Neural cell (in vitro differentiated cells): ENCODE measurements around the gene CHN1. TPM values are rescaled to one million over a fixed set of nuclear protein-coding genes. Genes with fewer than 3 reads are reported as not detected.

Source experiments
- H2AFZ ChIP-seq: fragments of 200-600, 300-800 bp; sonication (generic), shearing (Covaris generic); 2 replicates; pipeline ENCODE4 v1.6.0; 2014; ENCODE audit warnings: low read depth, mild to moderate bottlenecking, antibody characterized with exemption, low read length, moderate library complexity
- H3F3A ChIP-seq: fragments of 200-600 bp; shearing (Covaris generic); 2 replicates; pipeline ENCODE4 v1.6.1; 2016; ENCODE audit warnings: mild to moderate bottlenecking, moderate library complexity, mixed read lengths, antibody characterized with exemption, low read length; ENCODE audit not compliant: insufficient read depth, poor library complexity, severe bottlenecking
- H3K27ac ChIP-seq: fragments of 200-600, 300-800 bp; sonication (generic), shearing (Covaris generic); 2 replicates; pipeline ENCODE4 v1.5.1; 2014; ENCODE audit warnings: mild to moderate bottlenecking, low read length, moderate library complexity
- H3K27me3 ChIP-seq: fragments of 300-800, 200-600 bp; sonication (generic), shearing (Covaris generic); 2 replicates; pipeline ENCODE4 v1.6.0; 2014; ENCODE audit warnings: mild to moderate bottlenecking, low read depth, low read length, moderate library complexity; ENCODE audit not compliant: insufficient read depth
- H3K36me3 ChIP-seq: fragments of 300-800, 200-600 bp; sonication (generic), shearing (Covaris generic); 2 replicates; pipeline ENCODE4 v1.5.1; 2014; ENCODE audit warnings: mild to moderate bottlenecking, antibody characterized with exemption, low read length, moderate library complexity; ENCODE audit not compliant: insufficient read depth
- H3K4me2 ChIP-seq: fragments of 300-800, 200-600 bp; sonication (generic), shearing (Covaris generic); 2 replicates; pipeline ENCODE4 v1.6.0; 2014; ENCODE audit warnings: mild to moderate bottlenecking, low read length
- H3K4me3 ChIP-seq: fragments of 300-800, 200-600 bp; sonication (generic), shearing (Covaris generic); 2 replicates; pipeline ENCODE4 v1.5.1; 2014; ENCODE audit warnings: mild to moderate bottlenecking, low read length, moderate library complexity
- H3K79me2 ChIP-seq: fragments of 200-600 bp; shearing (Covaris generic); replicated peaks from 2 replicates; pipeline ENCODE4 v1.6.0; 2014; ENCODE audit warnings: mild to moderate bottlenecking, low read length, moderate library complexity; ENCODE audit not compliant: insufficient read depth
- H3K9ac ChIP-seq: fragments of 300-800, 200-600 bp; sonication (generic), shearing (Covaris generic); 2 replicates; pipeline ENCODE4 v1.6.1; 2016; ENCODE audit warnings: mild to moderate bottlenecking, low read length, mixed read lengths
- H3K9me2 ChIP-seq: fragments of 200-600 bp; shearing (Covaris generic); 2 replicates; pipeline ENCODE4 v1.6.1; 2016; ENCODE audit warnings: mild to moderate bottlenecking, low read length, mixed read lengths; ENCODE audit not compliant: insufficient read depth
- H3K9me3 ChIP-seq: fragments of 200-600, 300-800 bp; sonication (generic), shearing (Covaris generic); 2 replicates; pipeline ENCODE4 v1.6.1; 2016; ENCODE audit warnings: mild to moderate bottlenecking, mixed run types, low read length, moderate library complexity, mixed read lengths
- H4K20me1 ChIP-seq: fragments of 200-600 bp; shearing (Covaris generic); 2 replicates; pipeline ENCODE4 v1.6.1; 2016; ENCODE audit warnings: mild to moderate bottlenecking, mixed run types; ENCODE audit not compliant: insufficient read depth
- EP300 ChIP-seq: fragments of 450-650 bp; conservative IDR thresholded peaks from 2 replicates; pipeline ENCODE4 v1.6.1; 2014; ENCODE audit warnings: antibody characterized with exemption, mild to moderate bottlenecking, moderate library complexity; ENCODE audit not compliant: poor library complexity, severe bottlenecking
- EZH2 ChIP-seq: fragments of 200-600, 300-800 bp; shearing (Covaris generic), sonication (generic); IDR thresholded peaks from 2 replicates; pipeline ENCODE4 v1.6.1; 2014; ENCODE audit warnings: antibody characterized with exemption, low read length, borderline replicate concordance, mild to moderate bottlenecking; ENCODE audit not compliant: insufficient read depth, poor library complexity, severe bottlenecking
- MXI1 ChIP-seq: fragments of 450-650 bp; conservative IDR thresholded peaks from 2 replicates; pipeline ENCODE4 v1.6.1; 2014; ENCODE audit warnings: antibody characterized with exemption, mild to moderate bottlenecking; ENCODE audit not compliant: poor library complexity, severe bottlenecking
- POLR2AphosphoS5 ChIP-seq: IDR thresholded peaks from 2 replicates; pipeline ENCODE4 v1.6.1; 2012
- RAD21 ChIP-seq: fragments of 450-650 bp; conservative IDR thresholded peaks from 2 replicates; pipeline ENCODE4 v1.6.1; 2014; ENCODE audit warnings: antibody characterized with exemption, mild to moderate bottlenecking, moderate library complexity
- SMC3 ChIP-seq: fragments of 450-650 bp; conservative IDR thresholded peaks from 2 replicates; pipeline ENCODE4 v1.6.1; 2014; ENCODE audit warnings: antibody characterized with exemption, mild to moderate bottlenecking, moderate library complexity; ENCODE audit not compliant: poor library complexity
- TAF1 ChIP-seq: IDR thresholded peaks from 2 replicates; pipeline ENCODE4 v1.6.1; 2012; ENCODE audit warnings: low read depth
- polyA plus RNA-seq: library from polyadenylated mRNA; depleted of rRNA; stranded (reverse); fragments of >200 nt; gene quantifications from 2 replicates; pipeline ENCODE4 v1.2.3, GENCODE V29; 2014
- TF ChIP-seq, protein P1 (sequence below): fragments of 450-650 bp; IDR thresholded peaks from 2 replicates; pipeline ENCODE4 v1.5.1; 2014; ENCODE audit warnings: antibody characterized with exemption, mild to moderate bottlenecking, moderate library complexity; ENCODE audit not compliant: poor library complexity, severe bottlenecking
- TF ChIP-seq, protein P2 (sequence below): IDR thresholded peaks from 2 replicates; pipeline ENCODE4 v1.6.1; 2012; ENCODE audit warnings: borderline replicate concordance

CHN1 gene
- polyA plus RNA-seq, 1 donor from 2014 or later: 133 TPM

GRCh38 chr2:174768557-174768956 lies 236.6 kb downstream of the CHN1 start:
- H3K27ac ChIP-seq: no peak overlapping the region
- no peaks in the 10 kb centered on the region for H3K9me2 ChIP-seq
- H4K20me1 ChIP-seq: no peaks in the 10 kb centered on the region
- H2AFZ ChIP-seq: no peak overlapping the region
- TF ChIP-seq POLR2AphosphoS5 (no peak), TAF1 (no peak), RAD21 (no peak), EZH2 (no peak), EP300 (no peak), SMC3 (no peak), MXI1 (no peak)
- TF ChIP-seq, protein P1, sequence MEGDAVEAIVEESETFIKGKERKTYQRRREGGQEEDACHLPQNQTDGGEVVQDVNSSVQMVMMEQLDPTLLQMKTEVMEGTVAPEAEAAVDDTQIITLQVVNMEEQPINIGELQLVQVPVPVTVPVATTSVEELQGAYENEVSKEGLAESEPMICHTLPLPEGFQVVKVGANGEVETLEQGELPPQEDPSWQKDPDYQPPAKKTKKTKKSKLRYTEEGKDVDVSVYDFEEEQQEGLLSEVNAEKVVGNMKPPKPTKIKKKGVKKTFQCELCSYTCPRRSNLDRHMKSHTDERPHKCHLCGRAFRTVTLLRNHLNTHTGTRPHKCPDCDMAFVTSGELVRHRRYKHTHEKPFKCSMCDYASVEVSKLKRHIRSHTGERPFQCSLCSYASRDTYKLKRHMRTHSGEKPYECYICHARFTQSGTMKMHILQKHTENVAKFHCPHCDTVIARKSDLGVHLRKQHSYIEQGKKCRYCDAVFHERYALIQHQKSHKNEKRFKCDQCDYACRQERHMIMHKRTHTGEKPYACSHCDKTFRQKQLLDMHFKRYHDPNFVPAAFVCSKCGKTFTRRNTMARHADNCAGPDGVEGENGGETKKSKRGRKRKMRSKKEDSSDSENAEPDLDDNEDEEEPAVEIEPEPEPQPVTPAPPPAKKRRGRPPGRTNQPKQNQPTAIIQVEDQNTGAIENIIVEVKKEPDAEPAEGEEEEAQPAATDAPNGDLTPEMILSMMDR: no peak
- TF ChIP-seq, protein P2, sequence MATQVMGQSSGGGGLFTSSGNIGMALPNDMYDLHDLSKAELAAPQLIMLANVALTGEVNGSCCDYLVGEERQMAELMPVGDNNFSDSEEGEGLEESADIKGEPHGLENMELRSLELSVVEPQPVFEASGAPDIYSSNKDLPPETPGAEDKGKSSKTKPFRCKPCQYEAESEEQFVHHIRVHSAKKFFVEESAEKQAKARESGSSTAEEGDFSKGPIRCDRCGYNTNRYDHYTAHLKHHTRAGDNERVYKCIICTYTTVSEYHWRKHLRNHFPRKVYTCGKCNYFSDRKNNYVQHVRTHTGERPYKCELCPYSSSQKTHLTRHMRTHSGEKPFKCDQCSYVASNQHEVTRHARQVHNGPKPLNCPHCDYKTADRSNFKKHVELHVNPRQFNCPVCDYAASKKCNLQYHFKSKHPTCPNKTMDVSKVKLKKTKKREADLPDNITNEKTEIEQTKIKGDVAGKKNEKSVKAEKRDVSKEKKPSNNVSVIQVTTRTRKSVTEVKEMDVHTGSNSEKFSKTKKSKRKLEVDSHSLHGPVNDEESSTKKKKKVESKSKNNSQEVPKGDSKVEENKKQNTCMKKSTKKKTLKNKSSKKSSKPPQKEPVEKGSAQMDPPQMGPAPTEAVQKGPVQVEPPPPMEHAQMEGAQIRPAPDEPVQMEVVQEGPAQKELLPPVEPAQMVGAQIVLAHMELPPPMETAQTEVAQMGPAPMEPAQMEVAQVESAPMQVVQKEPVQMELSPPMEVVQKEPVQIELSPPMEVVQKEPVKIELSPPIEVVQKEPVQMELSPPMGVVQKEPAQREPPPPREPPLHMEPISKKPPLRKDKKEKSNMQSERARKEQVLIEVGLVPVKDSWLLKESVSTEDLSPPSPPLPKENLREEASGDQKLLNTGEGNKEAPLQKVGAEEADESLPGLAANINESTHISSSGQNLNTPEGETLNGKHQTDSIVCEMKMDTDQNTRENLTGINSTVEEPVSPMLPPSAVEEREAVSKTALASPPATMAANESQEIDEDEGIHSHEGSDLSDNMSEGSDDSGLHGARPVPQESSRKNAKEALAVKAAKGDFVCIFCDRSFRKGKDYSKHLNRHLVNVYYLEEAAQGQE: no peak
- H3F3A ChIP-seq: peaks cover 4% of the 10 kb centered on the region
- H3K79me2 ChIP-seq: no peaks in the 10 kb centered on the region
- no peaks in the 10 kb centered on the region for H3K36me3 ChIP-seq
- H3K9ac ChIP-seq: no peak overlapping the region
- no peaks in the 10 kb centered on the region for H3K9me3 ChIP-seq
- H3K27me3 ChIP-seq: no peaks in the 10 kb centered on the region
- H3K4me3 ChIP-seq: no peak overlapping the region
- H3K4me2 ChIP-seq: no peak overlapping the region

- H4K20me1 ChIP-seq: no peaks in the 10 kb centered on the region
- no peak overlapping the region for H2AFZ ChIP-seq
- TF ChIP-seq RAD21 (no peak), EP300 (no peak), SMC3 (no peak), POLR2AphosphoS5 (no peak), EZH2 (no peak), TAF1 (no peak), MXI1 (no peak)
- TF ChIP-seq, protein P1: no peak
- TF ChIP-seq, protein P2: no peak
- no peaks in the 10 kb centered on the region for H3K27me3 ChIP-seq
- no peaks in the 10 kb centered on the region for H3F3A ChIP-seq
- no peaks in the 10 kb centered on the region for H3K9me3 ChIP-seq
- no peak overlapping the region for H3K9ac ChIP-seq
- H3K9me2 ChIP-seq: no peaks in the 10 kb centered on the region
- no peaks in the 10 kb centered on the region for H3K79me2 ChIP-seq
- no peak overlapping the region for H3K27ac ChIP-seq
- no peaks in the 10 kb centered on the region for H3K36me3 ChIP-seq
- H3K4me2 ChIP-seq: no peak overlapping the region
- no peak overlapping the region for H3K4me3 ChIP-seq
These were observed 238.9 kb downstream of the CHN1 start for GRCh38 chr2:174766271-174766670.
